Activated CD8-positive, alpha-beta T cell treated with anti-CD3 and anti-CD28 coated beads, Interleukin-2, amount 10 ng/mL, durations not matched to agents 7 days and 5 days (primary cell): ENCODE data around the gene ATP1A3. TPM values are rescaled to one million over a fixed set of nuclear protein-coding genes. Genes with fewer than 3 reads are reported as not detected.

Experiments
- ATAC-seq: fragments of 150-1000 bp; cut with Tn5 transposase; one replicate; pipeline ENCODE4 v1.10.0; 2021; ENCODE audit warnings: moderate library complexity
- CTCF ChIA-PET: fragments of 350-600 bp; sonication (Branson Sonifier 250); formaldehyde crosslinking; loops from one replicate; lab custom pipeline; 2021; ENCODE audit warnings: antibody characterized with exemption; lab: Charles Lee
- POLR2A ChIA-PET: fragments of 350-600 bp; sonication (Branson Sonifier 250); formaldehyde crosslinking; loops from one replicate; lab custom pipeline; 2021; ENCODE audit warnings: antibody characterized with exemption; lab: Charles Lee
- DNase-seq: peaks from one replicate; pipeline ENCODE4 v3.0.0-alpha.2; 2020
- H3K27ac Mint-ChIP-seq: one replicate; pipeline ENCODE4 v1.8.0; 2021; ENCODE audit warnings: mild to moderate bottlenecking, mixed read lengths
- H3K27me3 Mint-ChIP-seq: one replicate; pipeline ENCODE4 v1.8.0; 2021; ENCODE audit warnings: low read depth, mixed read lengths
- H3K36me3 Mint-ChIP-seq: one replicate; pipeline ENCODE4 v1.8.0; 2021; ENCODE audit warnings: low read depth, mixed read lengths
- H3K4me1 Mint-ChIP-seq: one replicate; pipeline ENCODE4 v1.8.0; 2021; ENCODE audit warnings: low read depth, mixed read lengths
- H3K4me3 Mint-ChIP-seq: one replicate; pipeline ENCODE4 v1.8.0; 2021; ENCODE audit warnings: mild to moderate bottlenecking, mixed read lengths
- H3K9me3 Mint-ChIP-seq: one replicate; pipeline ENCODE4 v1.8.0; 2022; ENCODE audit warnings: mixed read lengths; ENCODE audit not compliant: insufficient read depth
- total RNA-seq, 2 experiments: library from RNA; stranded (reverse); gene quantifications; one replicate each; pipeline ENCODE4 v1.2.3, GENCODE V29; 2021

ATP1A3 gene
- total RNA-seq, 2 experiments from 2014 or later, result 2.3 to 3.3 TPM

GRCh38 chr19:42006569-42006968 lies 12.5 kb upstream of the ATP1A3 start:
- CTCF ChIA-PET, result no interaction called here
- no peak for ATAC-seq
- peaks cover 14% of the 10 kb centered on the region for H3K27me3 Mint-ChIP-seq
- no peak overlapping the region for H3K4me3 Mint-ChIP-seq
- H3K4me1 Mint-ChIP-seq, result peaks cover 20% of the 10 kb centered on the region
- H3K9me3 Mint-ChIP-seq, result no peaks in the 10 kb centered on the region
- H3K27ac Mint-ChIP-seq, result no peak overlapping the region
- DNase-seq, result no peak
- no peaks in the 10 kb centered on the region for H3K36me3 Mint-ChIP-seq
- POLR2A ChIA-PET, result no interaction called here

- no peak overlapping the region for H3K4me3 Mint-ChIP-seq
- no peak overlapping the region for H3K27ac Mint-ChIP-seq
- ATAC-seq (no peak), DNase-seq (no peak)
- H3K27me3 Mint-ChIP-seq, result peaks cover 25% of the 10 kb centered on the region
- H3K4me1 Mint-ChIP-seq, result peaks cover 20% of the 10 kb centered on the region
- CTCF ChIA-PET, result no interaction called here
- no peaks in the 10 kb centered on the region for H3K36me3 Mint-ChIP-seq
- POLR2A ChIA-PET, result no interaction called here
- H3K9me3 Mint-ChIP-seq, result no peaks in the 10 kb centered on the region
These were observed 11.5 kb upstream of the ATP1A3 start for GRCh38 chr19:42005504-42005903.

GRCh38 chr19:42003506-42004294 lies 9.7 kb upstream of the ATP1A3 start:
- Mint-ChIP-seq H3K4me3 (no peak overlapping the region), H3K9me3 (no peaks in the 10 kb centered on the region), H3K27me3 (peaks cover 39% of the 10 kb centered on the region), H3K36me3 (no peaks in the 10 kb centered on the region), H3K27ac (no peak overlapping the region), H3K4me1 (peaks cover 23% of the 10 kb centered on the region)
- no peak for ATAC-seq
- CTCF ChIA-PET, result no interaction called here
- POLR2A ChIA-PET, result no interaction called here
- DNase-seq, result no peak

- H3K4me3 Mint-ChIP-seq, result no peak overlapping the region
- peaks cover 35% of the 10 kb centered on the region for H3K4me1 Mint-ChIP-seq
- H3K36me3 Mint-ChIP-seq, result no peaks in the 10 kb centered on the region
- H3K27me3 Mint-ChIP-seq, result peaks cover 68% of the 10 kb centered on the region
- CTCF ChIA-PET, result interaction anchor here (0.7 to 1.3 kb wide), 2 partner anchors 35 to 429 kb away, joined by 3 to 4 read pairs; no protein-coding TSS in a partner anchor
- H3K9me3 Mint-ChIP-seq, result no peaks in the 10 kb centered on the region
- DNase-seq, result no peak
- no peak for ATAC-seq
- POLR2A ChIA-PET, result no interaction called here
- no peak overlapping the region for H3K27ac Mint-ChIP-seq
These were observed 5.8 kb upstream of the ATP1A3 start for GRCh38 chr19:41999878-42000208.

GRCh38 chr19:41999071-41999877 lies 5.2 kb upstream of the ATP1A3 start:
- ChIA-PET CTCF (interaction anchor here (1.3 kb wide), 1 partner anchor 36 kb away, joined by 4 read pairs; no protein-coding TSS in a partner anchor), POLR2A (no interaction called here)
- no peak for ATAC-seq
- Mint-ChIP-seq H3K36me3 (no peaks in the 10 kb centered on the region), H3K27ac (no peak overlapping the region), H3K27me3 (peaks cover 72% of the 10 kb centered on the region), H3K9me3 (no peaks in the 10 kb centered on the region), H3K4me1 (peaks cover 35% of the 10 kb centered on the region), H3K4me3 (no peak overlapping the region)
- no peak for DNase-seq

GRCh38 chr19:41998246-41999020 lies 4.4 kb upstream of the ATP1A3 start:
- Mint-ChIP-seq H3K27ac (no peak overlapping the region), H3K9me3 (no peaks in the 10 kb centered on the region), H3K4me1 (peaks cover 31% of the 10 kb centered on the region), H3K4me3 (no peak overlapping the region), H3K27me3 (peaks cover 70% of the 10 kb centered on the region), H3K36me3 (no peaks in the 10 kb centered on the region)
- peak; percentile 48 for DNase-seq
- CTCF ChIA-PET, result no interaction called here
- ATAC-seq, result no peak
- POLR2A ChIA-PET, result no interaction called here

GRCh38 chr19:41997851-41998229 lies 3.8 kb upstream of the ATP1A3 start:
- H3K4me3 Mint-ChIP-seq, result no peak overlapping the region
- ChIA-PET CTCF (no interaction called here), POLR2A (no interaction called here)

GRCh38 chr19:41997121-41997850 lies 3.3 kb upstream of the ATP1A3 start:
- ChIA-PET POLR2A (no interaction called here), CTCF (interaction anchor here (1.4 kb wide), 1 partner anchor 38 kb away, joined by 6 read pairs; no protein-coding TSS in a partner anchor)
- ATAC-seq, result peak; percentile 50
- no peak overlapping the region for H3K4me3 Mint-ChIP-seq
- DNase-seq, result peak; percentile 63
- H3K4me1 Mint-ChIP-seq, result peaks cover 28% of the 10 kb centered on the region
- peaks cover 73% of the 10 kb centered on the region for H3K27me3 Mint-ChIP-seq
- no peaks in the 10 kb centered on the region for H3K9me3 Mint-ChIP-seq
- H3K36me3 Mint-ChIP-seq, result no peaks in the 10 kb centered on the region
- H3K27ac Mint-ChIP-seq, result no peak overlapping the region

More at GRCh38 chr19:41997851-41998229, 3.8 kb upstream of the ATP1A3 start:
- no peak overlapping the region for H3K27ac Mint-ChIP-seq
- H3K27me3 Mint-ChIP-seq, result peaks cover 70% of the 10 kb centered on the region
- H3K4me1 Mint-ChIP-seq, result peaks cover 29% of the 10 kb centered on the region
- DNase-seq (no peak), ATAC-seq (no peak)
- H3K9me3 Mint-ChIP-seq, result no peaks in the 10 kb centered on the region
- H3K36me3 Mint-ChIP-seq, result no peaks in the 10 kb centered on the region

GRCh38 chr19:41995959-41996797 lies 2.1 kb upstream of the ATP1A3 start:
- ChIA-PET POLR2A (no interaction called here), CTCF (interaction anchor here (1.4 kb wide), 1 partner anchor 39 kb away, joined by 6 read pairs; no protein-coding TSS in a partner anchor)
- ATAC-seq, result no peak
- H3K27ac Mint-ChIP-seq, result no peak overlapping the region
- no peak overlapping the region for H3K4me3 Mint-ChIP-seq
- no peaks in the 10 kb centered on the region for H3K36me3 Mint-ChIP-seq
- peaks cover 22% of the 10 kb centered on the region for H3K4me1 Mint-ChIP-seq
- peaks cover 62% of the 10 kb centered on the region for H3K27me3 Mint-ChIP-seq
- no peaks in the 10 kb centered on the region for H3K9me3 Mint-ChIP-seq
- no peak for DNase-seq

GRCh38 chr19:41994994-41995958 lies 1.2 kb upstream of the ATP1A3 start:
- H3K4me3 Mint-ChIP-seq, result no peak overlapping the region
- ChIA-PET CTCF (no interaction called here), POLR2A (no interaction called here)
- no peak for DNase-seq
- H3K27me3 Mint-ChIP-seq, result peaks cover 53% of the 10 kb centered on the region
- no peak overlapping the region for H3K27ac Mint-ChIP-seq
- ATAC-seq, result no peak
- no peaks in the 10 kb centered on the region for H3K36me3 Mint-ChIP-seq
- H3K9me3 Mint-ChIP-seq, result no peaks in the 10 kb centered on the region
- peaks cover 22% of the 10 kb centered on the region for H3K4me1 Mint-ChIP-seq
